ENCODE measurements around the gene EMC8.

EMC8 gene

GRCh38 chr16:85733155-85733838 lies 66.0 kb downstream of the EMC8 start:
- H3K4me1 Mint-ChIP-seq (ENCODE audit: low read depth) = peaks cover 24% of the 10 kb centered on the region
- H3K27me3 Mint-ChIP-seq = no peaks in the 10 kb centered on the region
- H3K36me3 Mint-ChIP-seq (ENCODE audit: low read depth) = no peaks in the 10 kb centered on the region
- H3K4me3 Mint-ChIP-seq = no peak overlapping the region
- H3K27ac Mint-ChIP-seq = no peak overlapping the region
- H3K9me3 Mint-ChIP-seq = no peaks in the 10 kb centered on the region

GRCh38 chr16:85731179-85731578 lies 68.2 kb downstream of the EMC8 start:
- peaks cover 22% of the 10 kb centered on the region for H3K4me1 Mint-ChIP-seq (ENCODE audit: low read depth)
- H3K27ac Mint-ChIP-seq = no peak overlapping the region
- H3K4me3 Mint-ChIP-seq = no peak overlapping the region

GRCh38 chr16:85730186-85730465 lies 69.2 kb downstream of the EMC8 start:
- Mint-ChIP-seq H3K27ac (no peak overlapping the region), H3K27me3 (no peaks in the 10 kb centered on the region), H3K4me3 (no peak overlapping the region), H3K9me3 (no peaks in the 10 kb centered on the region), H3K4me1 (ENCODE audit: low read depth) (peaks cover 12% of the 10 kb centered on the region), H3K36me3 (ENCODE audit: low read depth) (no peaks in the 10 kb centered on the region)

More at GRCh38 chr16:85731179-85731578, 68.2 kb downstream of the EMC8 start:
- Mint-ChIP-seq H3K9me3 (no peaks in the 10 kb centered on the region), H3K27me3 (no peaks in the 10 kb centered on the region), H3K36me3 (ENCODE audit: low read depth) (no peaks in the 10 kb centered on the region)

- H3K27me3 Mint-ChIP-seq = no peaks in the 10 kb centered on the region
- no peak overlapping the region for H3K4me3 Mint-ChIP-seq
- peaks cover 7% of the 10 kb centered on the region for H3K4me1 Mint-ChIP-seq (ENCODE audit: low read depth)
- H3K27ac Mint-ChIP-seq = no peak overlapping the region
- H3K9me3 Mint-ChIP-seq = no peaks in the 10 kb centered on the region
- no peaks in the 10 kb centered on the region for H3K36me3 Mint-ChIP-seq (ENCODE audit: low read depth)
Measured at GRCh38 chr16:85729452-85730185, 69.7 kb downstream of the EMC8 start.

GRCh38 chr16:85728879-85729278 lies 70.5 kb downstream of the EMC8 start:
- Mint-ChIP-seq H3K4me3 (no peak overlapping the region), H3K27ac (no peak overlapping the region), H3K36me3 (ENCODE audit: low read depth) (peaks cover 4% of the 10 kb centered on the region), H3K4me1 (ENCODE audit: low read depth) (peaks cover 7% of the 10 kb centered on the region), H3K9me3 (no peaks in the 10 kb centered on the region), H3K27me3 (no peaks in the 10 kb centered on the region)

Data from stimulated activated naive CD8-positive, alpha-beta T cell treated with anti-CD3 and anti-CD28 coated beads, Interleukin-15, Interleukin-2, amounts not matched to agents 100 ng/mL and 50 ng/mL, for 24 hours (primary cell).